ENCODE measurements around the gene ATP6V0E2. TPM values are rescaled to one million over a fixed set of nuclear protein-coding genes. Genes with fewer than 3 reads are reported as not detected.
A peak's percentile ranks its signal among the peaks of the same experiment; 100 is the strongest.
"Not testable (repeated sequence)": the region's sequence is repeated elsewhere in the genome, so short reads cannot be mapped to it uniquely, and the experiment has no call there.

Gene ATP6V0E2
- polyA plus RNA-seq, result 51.8 TPM

GRCh38 chr7:149873074-149873969 lies at the start of gene ATP6V0E2:
ATP6V0E2 (plus strand) TSS chr7:149873969; CDS start chr7:149874066, 97 bp downstream.
- H3K4me1 Mint-ChIP-seq, result peaks cover 14 to 34% (median 26%) of the 10 kb centered on the region in 3 donors
- H3K9me3 Mint-ChIP-seq, result no peaks in the 10 kb centered on the region
- H3K4me3 Mint-ChIP-seq, result peak within 1 kb of the TSS; percentile 89 to 97 (median 96)
- H3K27ac Mint-ChIP-seq, result peak within 1 kb of the TSS; percentile 63 to 90 (median 64)
- no peaks in the 10 kb centered on the region for H3K27me3 Mint-ChIP-seq
- no peaks in the 10 kb centered on the region for H3K36me3 Mint-ChIP-seq

GRCh38 chr7:149824301-149824741 lies 49.4 kb upstream of the ATP6V0E2 start:
- H3K4me3 Mint-ChIP-seq, result no peak overlapping the region
- H3K36me3 Mint-ChIP-seq, result peaks cover 2% of the 10 kb centered on the region
- peaks cover 3% of the 10 kb centered on the region for H3K27me3 Mint-ChIP-seq
- peaks cover 0 to 3% (median 0%) of the 10 kb centered on the region in 3 donors for H3K4me1 Mint-ChIP-seq
- H3K27ac Mint-ChIP-seq, result no peak overlapping the region
- no peaks in the 10 kb centered on the region for H3K9me3 Mint-ChIP-seq

- peaks cover 3% of the 10 kb centered on the region for H3K27me3 Mint-ChIP-seq
- peaks cover 2% of the 10 kb centered on the region for H3K36me3 Mint-ChIP-seq
- peaks cover 0 to 3% (median 0%) of the 10 kb centered on the region in 3 donors for H3K4me1 Mint-ChIP-seq
- H3K27ac Mint-ChIP-seq, result no peak overlapping the region
- no peaks in the 10 kb centered on the region for H3K9me3 Mint-ChIP-seq
- no peak overlapping the region for H3K4me3 Mint-ChIP-seq
Measured at GRCh38 chr7:149824748-149825566, 48.8 kb upstream of the ATP6V0E2 start.

GRCh38 chr7:149825567-149826343 lies 48.0 kb upstream of the ATP6V0E2 start:
- peaks cover 0 to 3% (median 0%) of the 10 kb centered on the region in 3 donors for H3K4me1 Mint-ChIP-seq
- H3K4me3 Mint-ChIP-seq, result no peak overlapping the region
- H3K27ac Mint-ChIP-seq, result no peak overlapping the region
- H3K27me3 Mint-ChIP-seq, result peaks cover 3% of the 10 kb centered on the region
- H3K9me3 Mint-ChIP-seq, result no peaks in the 10 kb centered on the region
- peaks cover 2% of the 10 kb centered on the region for H3K36me3 Mint-ChIP-seq

GRCh38 chr7:149826344-149827088 lies 47.3 kb upstream of the ATP6V0E2 start:
- no peak overlapping the region for H3K27ac Mint-ChIP-seq
- peaks cover 2% of the 10 kb centered on the region for H3K36me3 Mint-ChIP-seq
- H3K9me3 Mint-ChIP-seq, result no peaks in the 10 kb centered on the region
- H3K27me3 Mint-ChIP-seq, result peaks cover 6% of the 10 kb centered on the region
- peaks cover 0 to 3% (median 0%) of the 10 kb centered on the region in 3 donors for H3K4me1 Mint-ChIP-seq
- no peak overlapping the region for H3K4me3 Mint-ChIP-seq

- Mint-ChIP-seq H3K4me3 (no peak overlapping the region), H3K4me1 (peaks cover 0 to 3% (median 0%) of the 10 kb centered on the region in 3 donors), H3K27ac (peak overlapping the region in 1 of 3 donors; percentile 86), H3K36me3 (peaks cover 3% of the 10 kb centered on the region), H3K9me3 (no peaks in the 10 kb centered on the region), H3K27me3 (peaks cover 10% of the 10 kb centered on the region)
Measured at GRCh38 chr7:149827089-149827981, 46.4 kb upstream of the ATP6V0E2 start.

- H3K27me3 Mint-ChIP-seq, result peaks cover 14% of the 10 kb centered on the region
- H3K27ac Mint-ChIP-seq, result peak overlapping the region in 1 of 3 donors; percentile 86
- no peaks in the 10 kb centered on the region for H3K9me3 Mint-ChIP-seq
Measured at GRCh38 chr7:149828357-149829309, 45.1 kb upstream of the ATP6V0E2 start.

GRCh38 chr7:149830527-149830926 lies 43.2 kb upstream of the ATP6V0E2 start:
- not testable (repeated sequence) for H3K9me3 Mint-ChIP-seq, H3K36me3 Mint-ChIP-seq

More at GRCh38 chr7:149828357-149829309, 45.1 kb upstream of the ATP6V0E2 start:
- H3K4me1 Mint-ChIP-seq, result peaks cover 0 to 3% (median 0%) of the 10 kb centered on the region in 3 donors
- H3K4me3 Mint-ChIP-seq, result no peak overlapping the region
- peaks cover 3% of the 10 kb centered on the region for H3K36me3 Mint-ChIP-seq

GRCh38 chr7:149830997-149831740 lies 42.6 kb upstream of the ATP6V0E2 start:
- peaks cover 3% of the 10 kb centered on the region for H3K36me3 Mint-ChIP-seq
- H3K27ac Mint-ChIP-seq, result no peak overlapping the region
- peaks cover 19% of the 10 kb centered on the region for H3K27me3 Mint-ChIP-seq
- H3K4me3 Mint-ChIP-seq, result no peak overlapping the region
- H3K9me3 Mint-ChIP-seq, result no peaks in the 10 kb centered on the region
- H3K4me1 Mint-ChIP-seq, result peaks cover 0 to 3% (median 0%) of the 10 kb centered on the region in 3 donors

More at GRCh38 chr7:149830527-149830926, 43.2 kb upstream of the ATP6V0E2 start:
- H3K4me1 Mint-ChIP-seq, H3K27ac Mint-ChIP-seq, H3K4me3 Mint-ChIP-seq: not testable (repeated sequence)
- H3K27me3 Mint-ChIP-seq, result peaks cover 19% of the 10 kb centered on the region

- no peak overlapping the region for H3K4me3 Mint-ChIP-seq
- no peak overlapping the region for H3K27ac Mint-ChIP-seq
- H3K27me3 Mint-ChIP-seq, result peaks cover 20% of the 10 kb centered on the region
- peaks cover 0 to 3% (median 0%) of the 10 kb centered on the region in 3 donors for H3K4me1 Mint-ChIP-seq
- peaks cover 3% of the 10 kb centered on the region for H3K36me3 Mint-ChIP-seq
- no peaks in the 10 kb centered on the region for H3K9me3 Mint-ChIP-seq
Measured at GRCh38 chr7:149831741-149832219, 42.0 kb upstream of the ATP6V0E2 start.

GRCh38 chr7:149832332-149833041 lies 41.3 kb upstream of the ATP6V0E2 start:
- no peaks in the 10 kb centered on the region for H3K9me3 Mint-ChIP-seq
- peaks cover 20% of the 10 kb centered on the region for H3K27me3 Mint-ChIP-seq
- no peak overlapping the region for H3K27ac Mint-ChIP-seq
- H3K36me3 Mint-ChIP-seq, result peaks cover 3% of the 10 kb centered on the region
- peaks cover 0 to 3% (median 0%) of the 10 kb centered on the region in 3 donors for H3K4me1 Mint-ChIP-seq
- H3K4me3 Mint-ChIP-seq, result no peak overlapping the region

Measured in IgD-negative memory B cell (primary cell).